B cell (primary cell): ENCODE results near the gene RYK. TPM values are rescaled to one million over a fixed set of nuclear protein-coding genes. Genes with fewer than 3 reads are reported as not detected.
"Not testable (repeated sequence)": the region's sequence is repeated elsewhere in the genome, so short reads cannot be mapped to it uniquely, and the experiment has no call there.

Experiments
- ATAC-seq: fragments of 200-7000 bp; cut with Tn5 transposase; one replicate; pipeline ENCODE4 v1.10.0; 2021; ENCODE audit warnings: low read depth, mild to moderate bottlenecking, moderate number of reproducible peaks, moderate library complexity
- CTCF ChIA-PET: fragments of 350-600 bp; sonication (Branson Sonifier 250); formaldehyde crosslinking; loops from one replicate; lab custom pipeline; 2021; ENCODE audit warnings: antibody characterized with exemption, inconsistent platforms; lab: Charles Lee
- POLR2A ChIA-PET: fragments of 350-600 bp; sonication (Branson Sonifier 250); formaldehyde crosslinking; loops from one replicate; lab custom pipeline; 2021; ENCODE audit warnings: antibody characterized with exemption; lab: Charles Lee
- DNase-seq: peaks from one replicate; pipeline ENCODE4 v3.0.0; 2013
- H2AFZ ChIP-seq: 2 replicates; pipeline ENCODE4 v1.6.1; 2012; ENCODE audit warnings: mild to moderate bottlenecking, low read depth, low read length; ENCODE audit not compliant: insufficient read depth, poor library complexity, severe bottlenecking
- H3K27ac ChIP-seq, 2 donors: 1 replicate in 1 of 2; 2 replicates in 1 of 2; pipeline ENCODE4 v1.5.1; 2012 to 2013; ENCODE audit warnings: low read length in 2 of 2, mild to moderate bottlenecking in 2 of 2, moderate library complexity in 1 of 2
- H3K27me3 ChIP-seq, 4 experiments: fragments of 200-600 bp in 1 of 4; sonication (generic) in 1 of 4; replicated peaks in 1 of 4; 1 replicate in 2 of 4; 2 replicates in 2 of 4; pipeline versions ENCODE4 v1.6.1 to v1.7.0; 2013 to 2016; ENCODE audit warnings: low read length in 3 of 4, mild to moderate bottlenecking in 2 of 4, mixed read lengths in 1 of 4, moderate library complexity in 1 of 4; ENCODE audit not compliant: insufficient read depth in 4 of 4, control insufficient read depth in 3 of 4; ENCODE audit errors: control extremely low read depth in 1 of 4
- H3K36me3 ChIP-seq, 2 experiments: replicated peaks in 1 of 2; 1 replicate in 1 of 2; 2 replicates in 1 of 2; pipeline versions ENCODE4 v1.6.1 to v1.7.1; 2013; ENCODE audit warnings: low read length in 1 of 2; ENCODE audit not compliant: insufficient read depth in 2 of 2, control insufficient read depth in 1 of 2; ENCODE audit errors: control extremely low read depth in 1 of 2, extremely low read depth in 1 of 2
- H3K4me1 ChIP-seq, 2 donors: fragments of 200-600 bp in 1 of 2; sonication (generic) in 1 of 2; 1 replicate in 1 of 2; 2 replicates in 1 of 2; pipeline versions ENCODE4 v1.5.1 to v1.6.1; 2013 to 2017; ENCODE audit warnings: low read length in 2 of 2; ENCODE audit not compliant: control insufficient read depth in 2 of 2, insufficient read depth in 2 of 2
- H3K4me2 ChIP-seq: replicated peaks from 2 replicates; pipeline ENCODE3; 2012; ENCODE audit warnings: mild to moderate bottlenecking, low read depth, low read length; ENCODE audit not compliant: poor library complexity, severe bottlenecking
- H3K4me3 ChIP-seq, 5 experiments: fragments of 200-600 bp in 1 of 5; sonication (generic) in 1 of 5; 1 replicate in 3 of 5; 2 replicates in 2 of 5; pipeline versions ENCODE4 v1.5.1 to v1.7.0; 2011 to 2016; ENCODE audit warnings: low read length in 4 of 5, mild to moderate bottlenecking in 4 of 5, low read depth in 2 of 5, control low read depth in 1 of 5, moderate library complexity in 1 of 5; ENCODE audit not compliant: insufficient read depth in 1 of 5; ENCODE audit errors: control extremely low read depth in 1 of 5, extremely low read depth in 1 of 5
- H3K79me2 ChIP-seq: fragments of 200-600 bp; sonication (generic); one replicate; pipeline ENCODE4 v1.6.0; 2016; ENCODE audit warnings: low read length; ENCODE audit not compliant: control insufficient read depth, insufficient read depth
- H3K9ac ChIP-seq: fragments of 200-600 bp; sonication (generic); 2 replicates; pipeline ENCODE4 v1.6.1; 2017; ENCODE audit warnings: mild to moderate bottlenecking, low read length, moderate library complexity
- H3K9me3 ChIP-seq, 3 donors: one replicate each; pipeline versions ENCODE4 v1.6.1 to v1.7.1; 2013; ENCODE audit warnings: low read length in 2 of 3; ENCODE audit not compliant: control insufficient read depth in 2 of 3, insufficient read depth in 1 of 3; ENCODE audit errors: control extremely low read depth in 1 of 3
- H4K20me1 ChIP-seq: 2 replicates; pipeline ENCODE4 v1.6.0; 2012; ENCODE audit warnings: mild to moderate bottlenecking, low read length; ENCODE audit not compliant: insufficient read depth, control insufficient read depth, poor library complexity, severe bottlenecking
- H3K27ac Mint-ChIP-seq: one replicate; pipeline ENCODE4 v1.8.0; 2021; ENCODE audit warnings: mixed read lengths
- H3K27me3 Mint-ChIP-seq: one replicate; pipeline ENCODE4 v1.8.0; 2021; ENCODE audit warnings: mixed read lengths
- H3K4me1 Mint-ChIP-seq: one replicate; pipeline ENCODE4 v1.8.0; 2021; ENCODE audit warnings: mixed read lengths
- H3K4me3 Mint-ChIP-seq: one replicate; pipeline ENCODE4 v1.8.0; 2021; ENCODE audit warnings: mixed read lengths
- H3K9me3 Mint-ChIP-seq: one replicate; pipeline ENCODE4 v1.8.0; 2022; ENCODE audit warnings: mixed read lengths; ENCODE audit not compliant: insufficient read depth
- CTCF ChIP-seq: fragments of 200-600 bp; IDR thresholded peaks from one replicate; pipeline ENCODE4 v1.8.0; 2022; ENCODE audit warnings: antibody characterized with exemption, mild to moderate bottlenecking
- EZH2 ChIP-seq: IDR thresholded peaks from 2 replicates; pipeline ENCODE4 v1.6.1; 2012; ENCODE audit warnings: borderline replicate concordance, low read depth, mild to moderate bottlenecking, moderate library complexity, low read length; ENCODE audit not compliant: insufficient read depth, poor library complexity, severe bottlenecking
- WGBS: methylation state at CpG from one replicate; pipeline ENCODE4 v1.1.5; 2013; ENCODE audit warnings: missing lambda C conversion rate; ENCODE audit not compliant: insufficient coverage; 5-methylcytosine and 5-hydroxymethylcytosine counted together
- intact Hi-C: fragments of 100-400 bp; cut with micrococcal nuclease; formaldehyde crosslinking; loops from one replicate; pipeline ENCODE4 v1.10.0; 2022
- polyA plus RNA-seq: library from polyadenylated mRNA; depleted of rRNA; stranded (reverse); fragments of >200 nt; gene quantifications from 2 replicates; pipeline ENCODE4 v1.2.3, GENCODE V29; 2012
- total RNA-seq, 2 donors: library from RNA; stranded (reverse); fragments of 120-200 nt in 1 of 2; gene quantifications; 1 replicate in 1 of 2; 2 replicates in 1 of 2; pipeline versions ENCODE4 v1.2.3 to v1.2.4, GENCODE V29; 2013 to 2022

The RYK gene
- total and polyA plus RNA-seq, 2 donors (not counting 1 experiment from before 2014, with no cell fraction given), result 16.9 to 67.7 TPM

- intact Hi-C loops, result loop anchor here (1.0 to 2.0 kb wide), 3 partner anchors 11 to 26 kb away; partner anchors contain the start of gene RYK
- H3K27me3 Mint-ChIP-seq, H2AFZ ChIP-seq, H3K4me1 ChIP-seq, H3K27me3 ChIP-seq, POLR2A ChIA-PET, H3K9me3 ChIP-seq, H3K9ac ChIP-seq, H3K4me3 ChIP-seq, H3K36me3 ChIP-seq, H3K27ac ChIP-seq, DNase-seq, H3K9me3 Mint-ChIP-seq, H3K4me2 ChIP-seq, H3K4me3 Mint-ChIP-seq, H3K27ac Mint-ChIP-seq, ATAC-seq: not testable (repeated sequence)
- peaks cover 26% of the 10 kb centered on the region for H3K4me1 Mint-ChIP-seq
- H4K20me1 ChIP-seq, result peaks cover 68% of the 10 kb centered on the region
- CTCF ChIA-PET, result interaction anchor here (0.8 to 5.8 kb wide), 14 partner anchors 8 to 250 kb away, joined by 3 to 66 read pairs (median 4); partner anchors contain the start of gene RYK
- peaks cover 66% of the 10 kb centered on the region for H3K79me2 ChIP-seq
- peak; percentile 29 for TF ChIP-seq CTCF
- no CpG with 5 or more reads among the region's 1 CpG for WGBS
These were observed 25.9 kb downstream of the RYK start for GRCh38 chr3:134224796-134225156.

GRCh38 chr3:134222835-134223234, 27.8 kb downstream of the RYK start:
- H3K36me3 ChIP-seq, result peaks cover 0 to 5% of the 10 kb centered on the region in 2 experiments
- Mint-ChIP-seq H3K27me3 (no peaks in the 10 kb centered on the region), H3K27ac (no peak overlapping the region), H3K4me3 (no peak overlapping the region), H3K4me1 (peaks cover 15% of the 10 kb centered on the region), H3K9me3 (no peaks in the 10 kb centered on the region)
- peaks cover 49% of the 10 kb centered on the region for H4K20me1 ChIP-seq
- no peak overlapping the region for H3K4me2 ChIP-seq
- no peak overlapping the region for H3K27ac ChIP-seq
- DNase-seq (no peak), ATAC-seq (no peak)
- no peak overlapping the region for H3K4me3 ChIP-seq
- H3K9me3 ChIP-seq, result peaks cover 0 to 4% (median 0%) of the 10 kb centered on the region in 3 donors
- no peak overlapping the region for H2AFZ ChIP-seq
- no peaks in the 10 kb centered on the region for H3K27me3 ChIP-seq
- ChIA-PET POLR2A (no interaction called here), CTCF (interaction anchor here (0.7 to 5.8 kb wide), 7 partner anchors 10 to 1017 kb away, joined by 3 to 66 read pairs (median 4); partner anchors contain the start of gene RYK)
- intact Hi-C loops, result no loop called here
- no peak for TF ChIP-seq CTCF
- no peak for TF ChIP-seq EZH2
- H3K79me2 ChIP-seq, result peaks cover 50% of the 10 kb centered on the region
- H3K4me1 ChIP-seq, result peaks cover 7% of the 10 kb centered on the region in 2 donors
- WGBS, result no CpG with 5 or more reads among the region's 2 CpGs
- H3K9ac ChIP-seq, result no peak overlapping the region
